NCI-H2227 treated with DMSO at 0.1 percent for 48 hours (cell line): ENCODE measurements around the gene RNF186.
"Not testable (repeated sequence)": the region's sequence is repeated elsewhere in the genome, so short reads cannot be mapped to it uniquely, and the experiment has no call there.

Experiments used
- DNase-seq: peaks from one replicate; lab custom pipeline; 2025; lab: John Stamatoyannopoulos, UW

RNF186 gene, protein sequence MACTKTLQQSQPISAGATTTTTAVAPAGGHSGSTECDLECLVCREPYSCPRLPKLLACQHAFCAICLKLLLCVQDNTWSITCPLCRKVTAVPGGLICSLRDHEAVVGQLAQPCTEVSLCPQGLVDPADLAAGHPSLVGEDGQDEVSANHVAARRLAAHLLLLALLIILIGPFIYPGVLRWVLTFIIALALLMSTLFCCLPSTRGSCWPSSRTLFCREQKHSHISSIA

DNA sequence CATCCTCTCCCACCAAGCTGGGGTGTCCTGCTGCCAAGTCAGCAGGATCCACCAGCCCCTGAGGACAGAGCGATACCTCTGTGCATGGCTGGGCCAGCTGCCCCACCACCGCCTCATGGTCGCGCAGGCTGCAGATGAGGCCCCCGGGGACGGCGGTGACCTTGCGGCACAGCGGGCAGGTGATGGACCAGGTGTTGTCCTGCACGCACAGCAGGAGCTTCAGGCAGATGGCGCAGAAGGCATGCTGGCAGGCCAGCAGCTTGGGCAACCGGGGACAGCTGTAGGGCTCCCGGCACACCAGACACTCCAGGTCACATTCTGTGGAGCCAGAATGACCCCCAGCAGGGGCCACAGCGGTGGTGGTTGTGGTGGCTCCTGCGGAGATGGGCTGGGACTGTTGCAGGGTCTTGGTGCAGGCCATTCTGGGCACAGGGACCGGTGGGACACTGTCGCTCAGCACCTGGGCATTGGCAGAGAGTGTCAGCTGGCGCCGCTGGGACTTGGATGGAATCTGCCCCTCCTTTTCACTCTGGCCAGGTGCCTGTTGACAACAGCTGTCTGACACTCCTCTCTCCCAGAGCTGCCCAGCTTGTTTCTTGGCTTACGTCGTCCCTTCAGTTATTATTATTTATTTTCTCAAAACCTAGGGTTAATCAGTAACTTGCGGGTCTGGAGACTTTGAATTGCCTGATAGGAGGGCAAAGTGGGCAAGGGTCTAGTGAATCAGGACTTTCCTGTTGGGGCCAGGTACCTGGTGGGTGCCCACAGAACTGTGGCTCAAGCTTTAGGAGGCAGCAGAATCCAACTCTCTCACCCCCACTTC, at the start of gene RNF186:
Gene RNF186, minus strand, starts transcription at position 603 of the 823 bp plus-strand sequence. Its CDS starts 182 bp downstream, at position 421.
- DNase-seq = no peak

GRCh38 chr1:19864570-19865160, 49.6 kb upstream of the RNF186 start:
- no peak for DNase-seq

DNA sequence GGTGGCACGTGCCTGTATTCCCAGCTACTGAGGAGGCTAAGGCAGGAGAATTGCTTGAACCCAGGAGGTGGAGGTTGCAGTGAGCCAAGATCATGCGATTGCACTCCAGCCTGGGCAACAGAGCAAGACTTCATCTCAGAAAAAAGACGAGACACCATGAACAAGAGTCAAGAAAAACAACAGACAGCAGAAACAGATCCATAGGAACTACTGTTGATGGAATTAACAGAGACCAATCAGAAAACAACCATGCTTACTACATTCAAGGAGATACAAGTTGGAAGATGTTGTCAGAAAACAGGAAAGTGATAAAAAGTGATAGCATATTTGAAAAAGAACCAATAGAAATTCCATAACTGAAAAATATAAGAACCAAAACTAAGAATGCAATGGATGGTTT, 47.9 kb upstream of the RNF186 start:
- no peak for DNase-seq

- no peak for DNase-seq
Observed at GRCh38 chr1:19861842-19862530, 46.9 kb upstream of the RNF186 start.

GRCh38 chr1:19861034-19861433, 46.0 kb upstream of the RNF186 start:
- no peak for DNase-seq

DNA sequence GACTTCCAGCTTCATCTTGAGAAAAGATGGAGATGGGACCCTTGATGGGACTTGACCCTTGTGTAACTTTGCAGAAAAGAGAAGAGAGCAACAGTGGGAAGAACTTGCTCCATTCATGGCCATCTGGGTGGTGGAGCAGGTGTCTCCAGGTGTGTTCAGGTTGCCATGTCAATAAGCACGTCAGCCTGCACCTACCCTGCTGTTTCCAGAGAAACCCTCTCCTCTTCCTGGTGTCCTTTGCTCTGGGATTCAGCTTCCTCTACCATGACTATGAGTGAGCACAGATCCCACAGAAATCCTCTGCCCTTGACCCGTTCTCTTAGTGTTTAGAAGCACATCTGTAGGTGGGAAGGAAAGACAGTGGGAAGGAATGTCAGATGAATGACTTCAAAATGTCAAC, 45.3 kb upstream of the RNF186 start:
- DNase-seq = no peak

DNA sequence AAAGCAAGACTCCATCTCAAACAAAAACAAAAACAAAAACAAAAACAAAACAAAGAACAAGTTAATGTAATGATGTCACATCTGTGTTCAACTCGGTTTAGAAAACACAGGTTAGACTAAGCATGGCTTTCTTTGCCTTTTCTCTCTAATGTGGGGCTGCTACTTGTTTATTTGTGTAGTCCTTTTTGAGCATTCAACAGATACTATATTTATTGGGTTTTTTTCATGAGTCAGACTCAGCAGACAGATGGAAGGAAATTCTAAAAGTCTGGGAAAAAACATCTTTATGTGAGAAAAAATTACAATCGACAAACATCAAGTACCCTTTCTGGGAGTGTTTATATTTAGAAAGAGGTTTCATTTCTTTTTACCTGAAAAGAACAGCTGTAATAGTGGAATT, 44.8 kb upstream of the RNF186 start:
- DNase-seq = no peak

GRCh38 chr1:19858893-19859292, 43.8 kb upstream of the RNF186 start:
- no peak for DNase-seq

DNA sequence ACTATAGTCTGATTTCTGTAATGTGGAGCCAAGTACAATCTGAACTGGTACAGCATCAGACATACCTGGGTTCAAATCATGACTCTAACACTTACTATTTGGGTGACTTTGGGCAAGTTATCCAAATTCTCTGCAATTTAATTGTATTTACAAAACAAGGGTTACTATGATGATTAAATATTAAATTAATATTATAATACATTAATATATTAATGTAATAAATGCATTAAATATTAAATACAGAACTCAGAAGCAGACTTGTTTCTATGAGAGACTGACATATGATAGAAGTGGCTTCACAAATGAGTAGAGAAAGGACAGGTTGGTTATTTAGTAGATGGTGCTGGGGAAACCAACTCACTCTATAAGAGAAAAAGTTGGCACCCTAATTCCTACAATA, 39.8 kb upstream of the RNF186 start:
- no peak for DNase-seq

- no peak for DNase-seq
Observed at GRCh38 chr1:19852036-19852435, 37.0 kb upstream of the RNF186 start.

GRCh38 chr1:19850214-19850613, 35.1 kb upstream of the RNF186 start:
- no peak for DNase-seq

DNA sequence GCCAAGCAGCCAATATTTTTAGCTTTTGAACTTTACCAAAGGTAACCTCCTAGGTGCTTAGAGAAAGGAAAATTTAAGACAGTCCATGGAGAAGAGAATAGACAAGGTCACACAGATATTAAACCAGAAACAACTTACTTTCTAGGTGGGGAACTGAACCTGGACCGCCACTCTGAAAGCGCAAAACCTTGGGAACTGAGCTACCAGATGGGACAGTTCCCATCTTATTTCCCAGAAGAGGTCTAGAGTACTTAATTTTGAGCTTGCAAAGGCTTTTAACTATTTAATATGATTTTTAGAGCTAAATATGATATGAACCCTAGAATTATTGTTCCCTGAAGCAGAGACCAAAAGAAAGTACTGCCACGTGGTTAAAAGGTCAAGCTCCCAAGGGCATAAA, 34.2 kb upstream of the RNF186 start:
- DNase-seq = not testable (repeated sequence)

DNA sequence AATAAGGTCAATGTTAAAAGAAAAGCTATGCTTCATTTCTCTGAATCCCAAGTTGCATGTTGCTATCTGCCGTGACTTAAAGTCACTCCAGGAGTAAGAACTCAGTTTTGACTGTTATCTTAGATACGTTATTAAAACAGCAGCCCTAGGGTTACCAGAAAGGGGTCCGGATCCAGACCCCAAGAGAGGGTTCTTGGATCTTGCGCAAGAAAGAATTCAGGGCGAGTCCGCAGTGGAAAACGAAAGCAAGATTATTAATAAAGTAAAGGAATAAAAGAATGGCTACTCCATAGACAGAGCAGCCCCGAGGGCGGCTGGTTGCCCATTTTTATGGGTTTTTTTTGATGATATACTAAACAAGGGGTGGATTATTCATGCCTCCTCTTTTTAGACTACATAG, 32.3 kb upstream of the RNF186 start:
- DNase-seq = not testable (repeated sequence)

- DNase-seq = no peak
Observed at GRCh38 chr1:19846338-19846737, 31.3 kb upstream of the RNF186 start.

DNA sequence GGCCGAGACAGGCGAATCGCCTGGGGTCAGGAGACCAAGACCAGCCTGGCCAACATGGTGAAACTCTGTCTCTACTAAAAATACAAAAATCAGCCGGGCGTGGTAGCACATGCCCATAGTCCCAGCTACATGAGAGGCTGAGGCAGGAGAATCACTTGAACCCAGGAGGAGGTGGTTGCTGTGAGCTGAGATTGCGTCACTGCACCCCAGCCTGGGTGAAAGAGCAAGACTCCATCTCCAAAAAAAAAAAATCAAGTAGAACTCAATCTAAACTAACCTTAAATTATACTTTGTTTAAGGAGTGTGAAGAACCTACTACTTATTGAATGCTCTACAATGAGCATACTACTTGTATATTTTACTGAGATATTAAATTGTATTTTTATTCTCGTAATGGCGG, 30.5 kb upstream of the RNF186 start:
- DNase-seq = no peak

GRCh38 chr1:19844731-19845495, 29.8 kb upstream of the RNF186 start:
- DNase-seq = no peak

DNA sequence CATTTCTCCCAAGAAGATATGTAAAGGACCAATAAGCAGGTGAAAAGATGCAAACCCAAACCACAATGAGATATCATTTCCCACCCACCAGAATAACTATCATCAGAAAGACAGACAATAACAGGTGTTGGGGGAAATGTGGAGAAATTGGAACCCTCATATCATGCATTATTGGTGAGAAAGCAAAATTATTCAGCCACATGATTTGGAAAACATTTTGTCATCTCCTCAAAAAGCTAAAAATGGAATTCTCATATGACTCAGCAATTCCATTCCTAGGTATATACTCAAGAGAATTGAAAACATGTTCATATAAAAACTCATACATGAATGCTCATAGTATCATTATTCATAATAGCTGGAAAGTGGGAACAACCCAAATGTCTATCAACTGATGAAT, 25.1 kb upstream of the RNF186 start:
- no peak for DNase-seq

DNA sequence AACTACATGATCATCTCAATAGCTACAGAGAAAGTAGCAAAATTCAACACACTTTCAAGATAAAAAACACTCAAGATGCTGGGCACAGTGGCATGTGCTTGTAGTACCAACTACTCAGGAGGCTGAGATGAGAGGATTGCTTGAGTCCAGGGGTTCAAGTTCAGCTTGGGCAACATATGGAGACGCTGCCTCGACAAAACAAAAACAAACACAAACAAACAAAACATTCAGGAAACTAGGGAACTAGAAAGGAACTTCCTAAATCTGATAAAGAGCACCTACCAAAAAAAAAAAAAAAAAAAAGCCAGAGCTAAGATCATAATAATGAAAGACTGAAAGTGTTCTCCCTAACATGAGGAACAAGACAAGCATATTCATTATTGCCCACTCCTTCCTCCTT, 22.8 kb upstream of the RNF186 start:
- DNase-seq = no peak

- no peak for DNase-seq
Observed at GRCh38 chr1:19835578-19835977, 20.5 kb upstream of the RNF186 start.

- no peak for DNase-seq
Observed at GRCh38 chr1:19831441-19831840, 16.4 kb upstream of the RNF186 start.

DNA sequence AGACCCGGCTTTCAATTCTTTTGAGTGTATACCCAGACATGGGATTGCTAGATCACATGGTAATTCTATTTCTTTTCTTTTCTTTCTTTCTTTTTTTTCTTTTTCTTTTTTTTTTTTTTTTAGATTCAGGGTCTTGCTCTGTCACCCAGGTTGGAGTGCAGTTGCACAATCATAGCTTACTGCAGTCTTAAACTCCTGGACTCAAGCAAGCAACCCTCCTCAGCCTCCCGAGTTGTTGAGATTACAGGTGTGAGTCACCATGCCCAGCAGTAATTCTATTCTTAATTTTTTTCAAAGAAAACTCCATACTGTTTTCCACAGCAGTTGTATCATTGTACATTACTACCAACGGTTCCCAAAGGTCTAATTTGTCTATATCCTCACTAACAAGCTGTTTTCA, 13.5 kb upstream of the RNF186 start:
- DNase-seq = no peak

GRCh38 chr1:19825298-19825697, 10.2 kb upstream of the RNF186 start:
- DNase-seq = no peak
